A549 (cell line): ENCODE measurements around the gene NKX2-1.

Experiments
- CHD2 ChIP-seq: fragments of 150-350 bp; IDR thresholded peaks from 2 replicates; pipeline ENCODE4 v1.6.1; 2014; ENCODE audit warnings: low read length; ENCODE audit not compliant: partially characterized antibody
- CTCF ChIP-seq: fragments of >200 bp; sonication (Bioruptor Twin); formaldehyde crosslinking; IDR thresholded peaks from 3 replicates; pipeline ENCODE4 v1.5.1; 2016
- EP300 ChIP-seq, 2 experiments: fragments of >200 bp; sonication (Bioruptor Twin); formaldehyde crosslinking; IDR thresholded peaks; 2 replicates in 1 of 2; 3 replicates in 1 of 2; pipeline ENCODE4 v1.6.1; 2016 to 2017
- HDAC2 ChIP-seq: fragments of 200-600 bp; sonication (generic); IDR thresholded peaks from 2 replicates; pipeline ENCODE4 v1.6.1; 2016
- KDM5A ChIP-seq: fragments of 200-600 bp; sonication (generic); IDR thresholded peaks from 2 replicates; pipeline ENCODE4 v1.6.1; 2016; ENCODE audit warnings: antibody characterized with exemption, mild to moderate bottlenecking
- MAX ChIP-seq: IDR thresholded peaks from 2 replicates; pipeline ENCODE4 v1.6.1; 2012
- PHF8 ChIP-seq: fragments of 200-600 bp; sonication (generic); IDR thresholded peaks from 2 replicates; pipeline ENCODE4 v1.6.1; 2016; ENCODE audit warnings: low read depth, mild to moderate bottlenecking, antibody characterized with exemption, moderate library complexity, borderline replicate concordance
- POLR2A ChIP-seq: IDR thresholded peaks from 2 replicates; pipeline ENCODE4 v1.6.1; 2012; ENCODE audit warnings: mild to moderate bottlenecking, low read length
- RAD21 ChIP-seq, 2 experiments: fragments of >200 bp in 1 of 2; sonication (Bioruptor Twin) in 1 of 2; formaldehyde crosslinking in 1 of 2; IDR thresholded peaks in 1 of 2; conservative IDR thresholded peaks in 1 of 2; 2 replicates in 1 of 2; 3 replicates in 1 of 2; pipeline ENCODE4 v1.6.1; 2012 to 2018; ENCODE audit warnings: inconsistent platforms in 1 of 2
- REST ChIP-seq: fragments of 200-600 bp; sonication (generic); IDR thresholded peaks from 2 replicates; pipeline ENCODE4 v1.6.1; 2016; ENCODE audit warnings: antibody characterized with exemption, mild to moderate bottlenecking, moderate library complexity
- RFX5 ChIP-seq: fragments of 450-650 bp; IDR thresholded peaks from 2 replicates; pipeline ENCODE4 v1.7.1; 2014; ENCODE audit warnings: antibody characterized with exemption, mild to moderate bottlenecking, moderate library complexity
- SREBF2 ChIP-seq: fragments of 450-650 bp; IDR thresholded peaks from 2 replicates; pipeline ENCODE4 v1.6.1; 2014; ENCODE audit warnings: mild to moderate bottlenecking, moderate library complexity

GRCh38 chr14:36521598-36522345 lies 1.7 kb upstream of the NKX2-1 start:
- TF ChIP-seq KDM5A (no peak), HDAC2 (no peak), SREBF2 (no peak), CTCF (no peak), POLR2A (no peak), REST (no peak), MAX (no peak), RAD21 (conservative IDR thresholded peaks at IDR 0.05 in 1 of 2, IDR thresholded peaks at IDR 0.05 in 1 of 2) (no peak), PHF8 (no peak), RFX5 (no peak), EP300 (IDR thresholded peaks at IDR 0.05) (no peak), CHD2 (no peak)
